AG04450 (cell line): ENCODE measurements around the gene SHISA5. TPM values are rescaled to one million over a fixed set of nuclear protein-coding genes. Genes with fewer than 3 reads are reported as not detected.

Experiments used
- CTCF ChIA-PET: fragments of 300-600, 350-600 bp; formaldehyde crosslinking; extraction: SDS; loops from one replicate; lab custom pipeline; 2022; ENCODE audit warnings: antibody characterized with exemption, inconsistent platforms; lab: Charles Lee
- POLR2A ChIA-PET: fragments of 350-600 bp; formaldehyde crosslinking; extraction: SDS; loops from one replicate; lab custom pipeline; 2021; ENCODE audit warnings: antibody characterized with exemption, inconsistent platforms; lab: Yijun Ruan, JAX
- DNase-seq: peaks from one replicate; pipeline ENCODE4 v3.0.0-alpha.2; 2011; ENCODE audit warnings: low read depth, low spot score
- H3K27ac ChIP-seq: one replicate; pipeline ENCODE4 v1.5.1; 2012; ENCODE audit warnings: low read depth, low read length, control low read depth
- H3K27me3 ChIP-seq: one replicate; pipeline ENCODE4 v1.6.0; 2012; ENCODE audit warnings: low read length; ENCODE audit not compliant: control insufficient read depth, insufficient read depth
- H3K4me3 ChIP-seq: 2 replicates; pipeline ENCODE4 v1.5.1; 2011; ENCODE audit warnings: mild to moderate bottlenecking, low read depth, low read length, control low read depth
- H3K9me3 ChIP-seq: 2 replicates; pipeline ENCODE4 v1.5.1; 2012; ENCODE audit warnings: low read length; ENCODE audit not compliant: control insufficient read depth, insufficient read depth
- CTCF ChIP-seq: IDR thresholded peaks from 2 replicates; pipeline ENCODE4 v1.5.1; 2011; ENCODE audit warnings: low read depth, low read length, control low read depth, inconsistent platforms
- polyA plus RNA-seq: library from polyadenylated mRNA; depleted of rRNA; stranded (reverse); fragments of >200 nt; gene quantifications from 2 replicates; pipeline ENCODE4 v1.2.3, GENCODE V29; 2011

Gene SHISA5
- polyA plus RNA-seq, 1 experiment: 124 TPM

- peak; percentile 77 for DNase-seq
- ChIA-PET CTCF (interaction anchor here (0.7 to 12.1 kb wide), 8 partner anchors 9 to 245 kb away, joined by 3 to 402 read pairs (median 5); partner anchors contain the start of gene PLXNB1), POLR2A (interaction anchor here (0.6 to 0.7 kb wide), 4 partner anchors 41 to 351 kb away, joined by 3 to 4 read pairs (median 3); no protein-coding TSS in a partner anchor)
- Histone ChIP-seq H3K27ac (peak within 1 kb of the TSS; percentile 65), H3K4me3 (peak within 1 kb of the TSS; percentile 91), H3K27me3 (no peaks in the 10 kb centered on the region), H3K9me3 (no peaks in the 10 kb centered on the region; the same call in 1 of the 2 replicates)
- TF ChIP-seq CTCF: no peak
Measured at GRCh38 chr3:48439820-48440589, 64.0 kb downstream of the SHISA5 start, which contains the start of the genes CCDC51 and TMA7. Gene CCDC51 (minus strand): TSS chr3:48440119. CDS start chr3:48435128, 4,991 bp downstream. Gene TMA7 (plus strand): TSS chr3:48440257. CDS start chr3:48440297, 40 bp downstream.

GRCh38 chr3:48437812-48438211 is 66.2 kb downstream of the SHISA5 start:
- no peaks in the 10 kb centered on the region for H3K27me3 ChIP-seq
- ChIA-PET POLR2A (no interaction called here), CTCF (interaction anchor here (0.5 to 12.1 kb wide), 5 partner anchors 10 to 245 kb away, joined by 3 to 404 read pairs (median 169); no protein-coding TSS in a partner anchor)
- no peaks in the 10 kb centered on the region; the same call in 1 of the 2 replicates for H3K9me3 ChIP-seq
- H3K4me3 ChIP-seq: no peak overlapping the region
- no peak overlapping the region for H3K27ac ChIP-seq
- no peak for DNase-seq
- TF ChIP-seq CTCF: no peak

GRCh38 chr3:48436855-48437254 is 67.1 kb downstream of the SHISA5 start:
- no peak for TF ChIP-seq CTCF
- no peak overlapping the region for H3K4me3 ChIP-seq
- H3K9me3 ChIP-seq: no peaks in the 10 kb centered on the region; the same call in 1 of the 2 replicates
- POLR2A ChIA-PET: interaction anchor here (0.7 to 1.3 kb wide), 5 partner anchors 36 to 242 kb away, joined by 3 to 13 read pairs (median 4); no protein-coding TSS in a partner anchor
- H3K27ac ChIP-seq: no peak overlapping the region
- CTCF ChIA-PET: interaction anchor here (0.7 to 12.1 kb wide), 47 partner anchors 10 to 261 kb away, joined by 3 to 404 read pairs (median 9); partner anchors contain the start of genes ATRIP, CDC25A, NME6 and SLC26A6
- no peak for DNase-seq
- no peaks in the 10 kb centered on the region for H3K27me3 ChIP-seq

GRCh38 chr3:48436477-48436787 is 67.5 kb downstream of the SHISA5 start:
- Histone ChIP-seq H3K27ac (no peak overlapping the region), H3K4me3 (no peak overlapping the region), H3K9me3 (no peaks in the 10 kb centered on the region; the same call in 1 of the 2 replicates), H3K27me3 (no peaks in the 10 kb centered on the region)
- TF ChIP-seq CTCF: no peak
- ChIA-PET CTCF (interaction anchor here (0.5 to 12.1 kb wide), 88 partner anchors 10 to 1345 kb away, joined by 3 to 404 read pairs (median 5); partner anchors contain the start of genes ATRIP, CDC25A, CELSR3 and IP6K2), POLR2A (interaction anchor here (0.5 to 1.3 kb wide), 7 partner anchors 36 to 281 kb away, joined by 3 to 13 read pairs (median 4); no protein-coding TSS in a partner anchor)
- no peak for DNase-seq
